OCI-M2 (cell line): ENCODE measurements around the gene NKAIN4.

ENCODE experiments used
- DNase-seq: peaks from one replicate; lab custom pipeline; 2025; ENCODE audit not compliant: unreplicated experiment; lab: John Stamatoyannopoulos, UW

Gene NKAIN4

DNA sequence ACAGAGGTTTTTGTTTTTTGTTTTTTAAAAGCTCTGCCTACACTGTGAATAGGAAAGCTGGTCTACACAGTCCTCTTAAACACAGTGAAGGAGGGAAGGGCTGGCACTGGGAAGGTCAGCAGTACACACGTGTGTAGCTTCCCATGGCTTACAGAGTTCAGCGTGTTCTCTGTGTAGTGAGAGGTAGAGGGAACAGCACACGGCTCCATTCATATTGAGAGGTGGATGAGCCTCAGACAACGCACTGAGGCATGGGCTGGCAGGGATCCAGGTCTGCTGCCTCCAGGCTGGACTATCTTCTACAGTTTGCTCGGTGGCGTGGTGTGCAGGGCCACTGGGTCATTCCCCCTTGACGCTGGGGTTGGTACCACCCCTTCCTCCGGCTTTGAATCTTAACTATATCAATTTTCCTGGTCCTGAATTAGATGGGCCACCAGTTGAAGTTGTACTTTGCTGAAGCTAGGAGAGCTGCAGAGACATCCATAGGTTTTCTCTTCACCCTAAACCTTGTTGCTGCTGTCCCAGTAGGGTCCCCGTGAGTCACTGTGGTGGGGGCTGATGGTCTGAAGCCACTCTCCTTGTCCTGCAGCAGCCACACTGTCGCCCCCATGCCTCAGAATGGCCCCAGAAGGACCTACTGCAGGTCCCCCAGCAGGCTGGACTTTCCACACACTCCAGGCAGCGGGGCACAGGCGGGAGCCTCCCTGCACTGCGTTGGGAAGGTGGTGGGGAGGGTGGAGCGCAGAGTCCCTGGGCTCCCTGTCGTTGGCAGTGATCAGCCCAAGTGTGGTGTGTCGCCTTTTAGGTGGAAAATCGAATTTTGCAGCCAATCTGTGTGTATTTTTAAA lies 20.3 kb upstream of the NKAIN4 start:
- DNase-seq: no peak

DNA sequence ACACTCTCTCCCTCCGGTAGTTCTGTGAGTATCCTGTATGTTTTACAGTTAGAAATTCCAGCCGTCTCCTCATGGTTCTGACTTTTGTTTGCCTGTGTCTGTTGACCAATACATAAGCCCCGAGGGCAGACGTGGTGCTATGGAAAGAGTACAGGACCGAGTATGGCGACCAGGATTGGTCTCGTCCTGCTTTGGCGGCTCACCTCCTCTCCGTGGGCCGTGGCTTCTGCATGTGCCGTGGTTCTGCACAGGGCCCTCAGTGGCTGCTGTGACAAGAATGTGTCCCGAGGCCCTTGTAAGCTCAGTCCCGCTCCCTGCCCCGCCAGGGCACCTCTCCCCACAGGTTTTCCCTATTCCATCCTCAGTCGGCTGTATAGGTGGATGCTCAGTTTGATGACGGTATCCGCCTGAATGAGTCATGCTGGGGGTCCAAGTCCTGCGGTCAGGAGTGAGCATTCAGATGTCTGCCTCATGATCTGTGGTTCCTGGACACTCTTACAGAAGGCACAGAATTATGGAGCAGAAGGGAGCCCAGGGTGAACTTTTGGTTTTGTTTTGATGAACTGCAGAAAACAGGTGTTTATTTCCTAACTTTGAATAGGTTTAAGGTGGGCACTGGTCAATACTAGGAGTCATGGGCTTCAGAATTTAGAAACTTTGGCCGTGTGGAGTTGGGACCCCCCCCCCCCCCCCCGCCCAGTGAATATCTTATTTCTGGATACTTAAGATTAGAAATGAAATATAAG lies 19.5 kb upstream of the NKAIN4 start:
- no peak for DNase-seq

DNA sequence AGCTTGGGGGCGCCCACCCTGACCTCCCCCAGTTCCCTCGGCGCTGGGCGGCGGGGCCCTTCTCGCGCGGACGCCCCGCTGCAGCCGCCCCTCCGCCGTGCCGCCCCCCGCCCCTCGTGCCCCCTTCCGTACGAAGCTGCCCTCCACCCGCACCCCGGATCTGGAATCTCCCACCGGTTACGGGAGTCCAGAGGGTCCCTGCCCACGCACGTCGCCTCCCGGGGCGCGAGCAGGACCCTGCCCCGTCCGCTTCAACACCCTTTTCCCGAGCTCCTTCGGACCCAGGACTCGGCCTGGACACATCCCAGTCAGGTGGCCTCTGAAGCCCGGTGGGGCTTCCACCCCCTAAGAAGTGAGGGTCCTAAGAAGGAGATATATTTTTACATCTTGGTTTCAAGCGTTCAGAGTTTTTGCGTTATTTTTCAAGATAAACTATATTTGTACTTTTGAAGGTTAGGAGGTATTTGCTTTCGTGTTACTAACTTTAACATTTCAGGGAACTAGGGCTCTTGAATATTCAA lies 18.9 kb upstream of the NKAIN4 start:
- DNase-seq: no peak

DNA sequence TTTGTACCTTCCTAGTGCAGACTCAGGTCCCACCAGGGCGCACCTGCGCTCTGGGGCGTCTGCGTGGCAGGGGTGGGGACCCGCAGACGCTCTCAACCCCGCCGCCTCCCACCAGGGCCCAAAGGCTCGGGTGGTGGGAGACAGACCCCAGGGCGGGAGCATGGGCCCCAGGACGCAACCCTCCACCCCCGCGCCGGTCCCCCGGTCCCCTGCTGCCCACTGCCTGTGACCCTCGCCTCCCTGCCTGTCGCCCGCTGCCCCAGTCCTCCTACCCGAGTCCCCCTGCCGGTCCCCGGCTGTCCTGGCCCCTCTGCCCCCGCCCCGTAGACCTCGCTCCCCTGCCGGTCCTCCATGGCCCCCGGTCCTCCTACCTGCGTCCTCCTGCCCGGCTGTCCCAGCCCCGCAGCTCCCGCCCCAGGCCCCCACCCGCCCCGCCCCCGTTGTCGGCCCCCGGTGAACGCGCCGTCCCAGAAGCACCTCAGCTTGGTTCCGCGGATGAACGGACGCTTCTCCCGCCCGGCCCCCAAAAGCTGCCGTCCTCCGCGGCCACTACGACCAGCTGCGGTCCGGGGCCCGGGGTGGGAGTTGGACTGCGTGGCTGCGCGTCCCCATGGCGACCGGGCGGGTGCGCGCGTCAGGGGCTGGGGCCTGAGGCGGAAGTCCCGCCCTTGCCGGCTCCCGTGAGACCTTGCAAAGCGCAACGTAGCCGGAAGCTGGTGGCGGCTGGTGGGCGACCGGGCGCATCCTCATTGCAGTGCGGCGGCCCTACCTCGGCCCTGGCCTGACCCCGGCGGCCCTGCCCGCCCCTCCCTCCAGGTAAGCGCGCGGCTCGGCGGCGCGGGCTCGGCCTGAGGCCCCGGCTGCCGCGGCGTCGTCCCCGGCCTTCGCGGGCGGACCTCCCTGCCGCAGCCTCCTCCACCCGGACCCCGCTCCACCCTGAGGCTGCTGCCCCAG lies 18.1 kb upstream of the NKAIN4 start, which contains the start of gene ARFGAP1:
Gene ARFGAP1 (plus strand): TSS at position 709 of the 954 bp plus-strand sequence. CDS start 2,768 bp downstream, outside the sequence.
- no peak for DNase-seq

DNA sequence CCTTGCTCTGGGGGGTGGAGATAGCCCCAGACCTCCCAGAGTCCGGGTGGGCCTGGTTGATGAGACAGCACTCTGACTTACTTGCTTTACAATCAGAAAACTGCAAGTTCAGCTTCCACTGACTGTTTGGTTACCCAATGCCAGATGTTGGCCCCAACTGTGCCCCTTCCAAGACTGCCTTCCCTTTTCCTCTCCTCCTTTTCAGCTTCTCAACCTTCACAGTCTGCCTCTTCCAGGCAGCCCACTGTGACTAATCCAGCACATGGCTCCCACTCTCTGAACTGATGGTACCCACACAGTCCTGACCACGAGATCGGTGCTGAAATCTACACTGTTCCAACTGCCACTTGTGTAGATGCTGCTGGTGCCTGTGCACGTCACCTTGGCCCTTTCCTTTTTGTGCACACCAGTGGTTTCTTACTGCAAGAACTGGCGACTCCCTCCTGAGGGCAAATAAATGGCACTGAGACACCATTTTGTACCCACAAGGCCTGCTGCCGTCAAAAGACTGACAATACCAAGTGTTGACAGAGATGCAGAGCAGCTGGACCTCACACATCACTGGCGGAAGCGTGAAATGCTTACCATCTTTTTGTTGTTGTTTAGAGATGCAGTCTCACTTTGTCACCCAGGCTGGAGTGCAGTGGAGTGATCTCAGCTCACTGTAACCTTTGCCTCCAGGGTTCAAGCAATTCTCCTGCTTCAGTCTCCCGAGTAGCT lies 16.5 kb upstream of the NKAIN4 start:
- no peak for DNase-seq

DNA sequence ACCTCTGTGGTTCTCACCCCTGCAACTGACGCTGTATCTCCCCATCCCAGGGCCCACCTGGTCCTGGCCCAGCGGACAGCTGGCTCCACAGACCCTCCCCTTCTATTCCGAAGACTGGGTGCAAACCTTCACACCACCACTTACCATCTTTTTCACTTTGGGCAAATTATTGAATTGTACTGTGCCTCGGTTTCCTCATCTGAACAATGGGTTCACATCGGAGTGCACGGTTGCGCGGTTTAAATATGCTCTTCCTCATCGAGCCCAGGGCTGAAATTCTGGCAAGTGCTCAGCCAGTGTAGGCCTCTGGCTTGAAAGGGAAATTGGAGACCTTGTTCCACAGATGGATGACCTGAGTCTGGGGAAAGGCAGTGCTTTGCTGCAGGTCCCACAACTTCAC lies 15.5 kb upstream of the NKAIN4 start:
- DNase-seq: no peak

DNA sequence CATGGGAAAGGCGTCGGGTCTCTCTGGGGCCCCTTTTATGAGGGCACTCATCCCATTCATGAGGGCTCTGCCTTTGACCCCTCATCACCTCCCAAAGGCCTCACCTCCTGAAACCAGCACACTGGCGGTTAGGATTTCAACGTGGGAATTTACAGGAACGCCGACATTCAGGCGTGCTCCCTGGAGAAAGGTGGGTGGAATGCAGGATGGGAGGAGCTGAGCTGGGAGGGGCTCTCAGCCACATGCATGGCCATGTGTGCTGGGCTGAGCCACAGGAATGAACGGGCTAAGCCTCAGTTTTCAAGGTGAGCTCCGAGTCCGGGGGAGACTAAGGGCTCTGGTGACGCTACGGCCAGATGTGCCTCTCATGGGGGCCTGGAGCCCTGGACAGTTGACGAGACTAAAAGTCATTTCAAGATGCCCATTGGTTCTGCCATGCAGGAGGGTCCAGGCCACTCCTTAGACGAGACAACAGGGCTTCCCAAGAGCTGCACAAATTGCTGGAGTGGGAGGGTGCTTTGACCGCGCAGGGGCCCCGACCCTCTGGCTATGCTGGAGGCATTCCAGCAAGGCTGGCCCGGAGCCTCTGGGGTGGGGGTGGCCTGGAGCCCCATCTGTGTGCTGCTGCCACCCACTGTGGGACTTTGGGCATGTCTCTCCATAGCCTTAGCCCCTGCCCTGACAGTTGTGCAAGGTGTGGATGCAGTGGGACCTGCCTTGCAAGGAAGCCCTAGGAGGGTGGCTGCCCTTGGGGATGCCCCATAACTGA lies 14.6 kb upstream of the NKAIN4 start:
- no peak for DNase-seq

DNA sequence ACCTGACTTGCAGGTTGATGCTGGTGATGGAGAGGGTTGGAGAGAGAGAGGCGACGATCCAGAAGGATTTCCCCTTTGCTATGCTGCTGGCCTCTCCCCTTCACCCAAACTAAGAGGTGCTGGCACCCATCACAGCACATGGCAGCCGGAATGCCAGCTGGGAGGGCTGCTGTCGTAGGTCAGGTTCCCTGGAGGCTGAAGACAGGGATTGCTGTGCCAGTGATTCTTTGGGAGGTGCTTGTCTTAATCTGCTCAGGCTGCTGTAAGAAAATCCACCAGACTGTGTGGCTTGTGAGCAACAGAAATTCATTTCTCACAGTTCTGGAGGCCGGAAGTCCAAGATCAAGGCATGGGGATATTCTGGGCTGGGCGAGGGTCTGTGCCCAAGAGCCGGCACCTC lies 14.0 kb upstream of the NKAIN4 start:
- DNase-seq: no peak

DNA sequence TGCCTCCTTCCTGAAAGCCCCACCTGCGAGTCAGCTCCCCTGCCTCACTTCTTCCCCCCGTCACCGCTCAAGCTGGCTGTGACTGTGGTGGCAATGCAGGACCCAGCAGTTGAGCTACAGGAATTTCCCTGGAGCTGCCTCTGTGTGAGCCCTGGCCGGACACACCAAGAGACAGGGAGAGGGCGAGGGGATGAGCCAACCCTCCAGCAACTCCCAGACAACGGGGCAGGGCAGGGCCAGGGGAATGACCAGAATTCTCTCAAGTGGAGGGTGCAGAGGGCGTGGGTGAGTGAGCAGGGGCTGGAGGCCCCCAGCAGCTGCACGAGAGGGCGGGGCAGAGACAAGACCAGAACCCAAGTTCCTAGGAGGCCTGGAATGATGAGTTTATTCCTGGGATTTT lies 13.4 kb upstream of the NKAIN4 start:
- DNase-seq: no peak

DNA sequence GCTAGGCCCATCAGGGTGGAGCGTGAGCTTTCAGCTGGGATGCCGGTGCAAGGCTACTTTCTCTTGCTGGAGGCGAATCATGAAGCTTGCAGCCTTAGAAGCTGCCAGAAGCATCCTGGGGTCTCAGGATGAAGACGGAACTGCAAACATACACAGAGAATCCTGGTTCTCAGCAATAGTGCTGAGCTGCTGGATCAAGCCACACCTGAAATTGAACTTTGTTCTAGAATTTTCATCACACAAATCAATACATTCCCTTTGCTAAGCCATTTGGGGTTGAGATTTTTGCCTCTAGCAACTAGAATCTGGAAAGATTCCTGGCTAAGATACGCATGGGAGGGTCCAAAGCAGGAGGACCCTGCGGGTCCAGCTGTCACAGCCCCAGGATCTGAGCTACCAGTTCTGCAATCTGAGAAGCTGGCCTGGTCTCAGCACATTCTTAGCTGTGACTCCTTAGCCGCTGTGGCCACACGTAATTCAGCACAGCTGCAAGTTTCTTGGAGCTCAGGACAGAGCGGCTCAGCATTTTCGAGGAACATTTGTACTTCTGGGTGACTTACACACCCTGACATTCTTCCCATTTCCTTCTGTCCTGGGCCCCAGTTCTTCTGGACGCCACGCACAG lies 11.7 kb upstream of the NKAIN4 start:
- DNase-seq: no peak

DNA sequence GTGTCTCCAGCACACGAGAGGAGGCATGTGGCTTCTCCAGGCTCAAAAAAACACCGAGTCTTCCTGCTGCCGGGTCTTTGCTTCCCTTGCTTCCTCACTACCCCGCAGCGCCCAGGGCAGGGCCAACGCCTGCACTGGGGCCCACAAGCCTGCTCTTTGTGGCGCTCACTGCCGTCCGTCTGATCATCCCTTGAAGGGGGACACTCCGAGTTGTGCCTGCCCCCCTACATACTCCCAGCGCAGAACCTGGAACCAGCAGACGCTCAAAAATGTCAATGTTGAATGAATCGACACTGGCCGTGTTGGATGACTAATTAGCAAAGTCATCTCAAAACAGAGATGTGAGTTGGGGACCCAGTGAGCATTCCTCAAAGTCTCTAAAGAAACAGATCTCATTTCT lies 10.3 kb upstream of the NKAIN4 start:
- DNase-seq: no peak

DNA sequence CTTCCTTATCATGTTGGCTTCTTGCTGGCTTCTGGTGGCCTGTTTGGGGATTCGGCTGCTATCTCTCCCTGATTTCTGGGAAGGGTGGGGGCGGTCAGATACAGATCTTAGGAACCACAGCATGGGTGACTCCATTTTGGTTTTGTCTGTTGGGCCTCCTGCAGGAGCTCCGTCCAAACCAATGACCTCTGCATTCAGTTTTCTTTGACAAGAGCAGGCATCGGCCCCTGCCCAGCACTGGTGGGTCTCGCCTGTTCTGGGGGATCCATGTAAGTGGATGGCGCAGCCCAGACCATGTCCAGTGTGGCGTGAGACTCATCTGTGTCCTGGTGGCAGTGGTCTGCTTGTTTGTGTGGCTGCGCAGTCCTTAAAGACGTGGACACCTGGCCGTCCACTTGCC lies 9.7 kb upstream of the NKAIN4 start:
- no peak for DNase-seq

DNA sequence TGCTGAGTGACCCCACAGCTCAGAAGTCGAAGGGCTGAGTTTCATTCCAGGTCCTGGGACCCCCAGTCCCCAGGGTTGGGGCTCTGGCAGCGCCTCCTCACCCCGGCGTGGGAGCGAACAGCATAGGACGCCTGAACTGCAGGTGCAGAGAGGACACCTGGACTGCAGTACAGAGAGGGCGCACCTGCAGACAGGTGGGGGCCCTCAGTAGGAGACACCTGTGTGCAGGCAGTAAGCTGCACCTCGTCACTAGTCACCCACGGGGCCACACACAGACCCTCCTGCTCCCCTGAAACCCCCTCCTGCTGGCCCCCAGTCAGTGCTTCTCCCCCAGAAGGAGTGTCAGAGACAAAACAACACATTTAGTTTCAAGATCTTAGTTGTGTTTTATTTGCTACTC lies 8.6 kb upstream of the NKAIN4 start:
- no peak for DNase-seq

DNA sequence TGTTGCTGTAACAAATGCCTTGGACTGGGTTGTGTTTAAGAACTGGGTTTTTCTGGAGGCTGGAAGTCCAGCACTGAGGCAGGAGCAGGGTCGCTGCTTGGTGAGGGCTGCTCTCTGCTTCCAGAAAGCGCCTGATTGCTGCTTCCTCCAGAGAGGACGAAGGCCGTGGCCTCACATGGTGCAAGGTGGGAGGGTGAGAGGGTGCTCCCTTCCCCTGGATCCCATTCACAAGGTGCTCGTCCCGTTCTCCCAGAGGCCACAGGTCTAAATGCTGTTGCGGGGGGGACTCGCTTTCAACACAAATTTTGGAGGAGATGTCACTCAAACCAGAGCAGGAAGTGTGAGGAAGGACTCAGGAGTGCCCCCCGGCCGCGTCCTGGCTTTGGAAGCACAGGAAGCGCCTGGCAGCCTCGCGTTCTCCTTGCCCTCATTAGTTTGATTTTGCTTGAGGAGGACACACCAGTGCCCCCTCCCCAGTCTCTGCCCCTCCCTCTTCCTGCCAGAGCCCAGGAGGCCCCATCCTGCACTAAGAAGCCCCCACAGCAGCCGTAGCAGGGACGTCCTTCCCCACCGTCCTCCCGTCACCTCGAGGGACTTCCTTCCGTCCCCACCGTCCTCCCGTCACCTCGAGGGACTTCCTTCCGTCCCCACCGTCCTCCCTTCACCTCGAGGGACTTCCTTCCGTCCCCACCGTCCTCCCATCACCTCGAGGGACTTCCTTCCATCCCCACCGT lies 7.7 kb upstream of the NKAIN4 start:
- DNase-seq: no peak

DNA sequence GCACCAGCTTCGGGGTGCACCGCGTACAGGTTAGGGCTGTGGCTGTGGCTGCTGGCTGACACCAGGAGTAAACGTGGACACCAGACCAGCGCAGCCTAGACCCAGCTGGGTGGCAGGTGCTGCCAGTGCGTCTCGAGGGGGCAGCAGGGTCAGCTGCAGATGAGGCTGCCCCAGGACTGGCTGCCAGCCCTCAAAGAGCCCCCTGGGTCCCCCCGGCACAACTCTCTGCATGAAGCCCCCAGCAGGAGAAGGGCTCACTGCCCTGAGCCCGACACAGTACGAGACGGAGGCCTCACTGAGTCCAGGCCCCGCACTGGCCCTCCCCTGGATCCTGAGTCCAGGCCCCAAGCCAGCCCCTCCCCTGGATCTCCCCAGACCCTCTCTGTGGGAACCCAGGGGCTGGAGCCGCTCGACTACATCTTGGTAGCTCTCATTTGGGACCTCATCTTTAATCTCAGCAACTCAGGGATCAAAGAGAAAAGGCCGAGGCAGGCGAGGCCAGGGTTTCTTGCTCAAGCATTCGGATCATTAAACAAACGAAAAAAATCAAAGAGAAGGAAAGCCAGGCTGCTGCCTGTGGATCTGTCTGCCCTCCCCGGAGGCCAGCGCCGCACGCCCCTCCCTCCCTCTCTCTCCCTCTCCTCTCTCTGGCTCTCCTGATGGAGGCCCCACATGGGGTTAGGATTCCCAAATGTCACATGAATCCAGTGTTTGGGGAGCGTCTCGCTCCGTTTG lies 7.0 kb upstream of the NKAIN4 start:
- no peak for DNase-seq

DNA sequence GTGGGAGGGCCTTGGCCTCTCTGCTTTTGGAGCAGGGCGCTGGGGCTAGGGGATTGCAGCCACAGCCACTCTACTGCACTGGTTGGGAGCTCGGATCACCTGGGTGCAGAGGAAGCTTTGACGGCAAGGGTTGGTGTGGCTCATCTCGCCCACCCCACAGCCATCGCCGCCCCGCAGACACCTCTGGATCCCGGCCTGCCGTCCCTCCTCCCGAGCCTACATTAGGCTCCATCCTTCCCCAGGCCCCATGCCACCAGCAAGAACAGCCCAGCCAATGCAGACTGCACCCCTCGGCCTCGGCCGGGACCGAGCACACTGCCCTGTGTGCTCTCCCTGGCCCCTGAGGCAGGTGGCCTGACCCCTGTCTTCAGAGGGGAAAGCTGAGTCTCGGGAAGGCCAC lies 6.3 kb upstream of the NKAIN4 start:
- DNase-seq: no peak

DNA sequence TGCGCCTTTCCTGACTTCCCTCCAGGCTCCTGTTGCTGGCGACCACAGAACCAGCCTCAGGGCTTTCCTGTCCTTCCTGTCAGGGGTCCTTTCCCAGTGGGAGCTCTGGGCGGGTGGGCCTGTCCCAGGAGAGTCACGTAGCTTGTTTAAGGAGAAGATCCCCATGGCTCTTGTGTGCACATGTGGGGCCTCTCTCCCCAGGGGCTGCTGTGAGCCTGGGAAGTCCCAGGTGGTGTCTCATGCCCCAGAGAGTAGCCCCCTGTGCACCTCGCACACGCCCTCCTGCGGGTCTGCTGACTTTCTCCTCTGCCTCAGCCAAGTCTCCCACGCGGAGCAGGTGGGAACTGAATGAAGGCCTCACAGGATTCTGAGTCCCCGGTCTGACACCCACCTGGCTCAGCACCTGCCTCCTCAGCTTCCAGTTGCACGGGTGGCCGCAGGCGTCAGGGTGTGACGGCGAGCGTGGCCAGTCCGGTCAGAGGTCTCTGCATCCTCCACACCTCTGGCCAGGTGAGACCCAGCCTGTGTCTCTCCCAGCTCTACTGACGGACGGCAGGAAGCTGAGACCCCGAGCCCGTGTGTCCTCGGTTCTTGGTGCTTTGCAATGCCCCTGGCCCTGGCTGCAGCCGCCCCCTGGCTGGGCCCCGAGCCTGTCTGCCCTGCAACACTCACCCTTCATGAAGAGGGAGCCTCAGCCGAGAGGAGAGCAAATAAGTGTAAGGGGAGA lies 5.6 kb upstream of the NKAIN4 start:
- no peak for DNase-seq
